Measurements from ENCODE around the gene BCL6B. TPM values are rescaled to one million over a fixed set of nuclear protein-coding genes. Genes with fewer than 3 reads are reported as not detected.

BCL6B gene
- 0.20 and 0.36 TPM in 2 replicates for total RNA-seq

GRCh38 chr17:7022781-7023571 lies at the start of gene BCL6B:
BCL6B (plus strand) TSS chr17:7023050; CDS start chr17:7023672, 622 bp downstream.

GRCh38 chr17:6995500-6996255 lies 27.2 kb upstream of the BCL6B start, which contains the start of gene ALOX12:
ALOX12 (plus strand) TSS chr17:6996049; CDS start chr17:6996118, 69 bp downstream.

GRCh38 chr17:7035591-7036368 lies 12.9 kb downstream of the BCL6B start, which contains the start of gene SLC16A13:
SLC16A13 (plus strand) TSS chr17:7036015; CDS start chr17:7036383, 368 bp downstream.

GRCh38 chr17:7043497-7044198 lies 20.8 kb downstream of the BCL6B start, which contains the start of gene SLC16A11:
SLC16A11 (minus strand) TSS chr17:7044092; CDS start chr17:7043513, 579 bp downstream.

Other genes with a start within 250 kb of the BCL6B start
- 0.07 and 0.26 TPM in 2 replicates for gene FBXO39, start 246.8 kb upstream of the BCL6B start, total RNA-seq
- not detected in 2 replicates for gene TEKT1, start 191.3 kb upstream of the BCL6B start, total RNA-seq
- gene ALOX12, start 27.0 kb upstream of the BCL6B start, total RNA-seq, result not detected in 2 replicates
- gene RNASEK, start 10.4 kb upstream of the BCL6B start, total RNA-seq, result 88.2 and 97.8 TPM in 2 replicates
- gene SLC16A13, start 13.0 kb downstream of the BCL6B start, total RNA-seq, result 0.85 and 1.1 TPM in 2 replicates
- gene SLC16A11, start 21.0 kb downstream of the BCL6B start, total RNA-seq, result 0.10 and 0.13 TPM in 2 replicates
- gene CLEC10A, start 57.2 kb downstream of the BCL6B start, total RNA-seq, result not detected in 2 replicates
- gene ASGR2, start 91.8 kb downstream of the BCL6B start, total RNA-seq, result not detected in 2 replicates
- 0.26 and 0.43 TPM in 2 replicates for gene ASGR1, start 156.3 kb downstream of the BCL6B start, total RNA-seq
- gene DLG4, start 196.8 kb downstream of the BCL6B start, total RNA-seq, result 38.6 and 51.8 TPM in 2 replicates
- 253 and 331 TPM in 2 replicates for gene ACADVL, start 196.9 kb downstream of the BCL6B start, total RNA-seq
- gene DVL2, start 211.5 kb downstream of the BCL6B start, total RNA-seq, result 57.9 and 79.4 TPM in 2 replicates
- 36.2 and 41.9 TPM in 2 replicates for gene PHF23, start 216.4 kb downstream of the BCL6B start, total RNA-seq
- 152 and 153 TPM in 2 replicates for gene GABARAP, start 219.4 kb downstream of the BCL6B start, total RNA-seq
- 71.7 and 85.0 TPM in 2 replicates for gene CTDNEP1, start 228.7 kb downstream of the BCL6B start, total RNA-seq
- gene ELP5, start 229.2 kb downstream of the BCL6B start, total RNA-seq, result 23.6 and 23.8 TPM in 2 replicates
- gene CLDN7, start 239.4 kb downstream of the BCL6B start, total RNA-seq, result 0.33 and 0.65 TPM in 2 replicates

Data from smooth muscle cell of the pulmonary artery (primary cell).